GM18909 (cell line): ENCODE measurements around the gene PTGR2.
A peak's percentile ranks its signal among the peaks of the same experiment; 100 is the strongest.
"Not testable (repeated sequence)": the region's sequence is repeated elsewhere in the genome, so short reads cannot be mapped to it uniquely, and the experiment has no call there.

Experiments
- ATAC-seq: cut with Tn5 transposase; IDR thresholded peaks from one replicate; pipeline ENCODE4 v1.9.1; 2021; ENCODE audit warnings: mild to moderate bottlenecking; ENCODE audit not compliant: unreplicated experiment, poor library complexity

The PTGR2 gene

GRCh38 chr14:73879027-73879426 is 27.4 kb downstream of the PTGR2 start:
- no peak for ATAC-seq

GRCh38 chr14:73884438-73885190 is 33.0 kb downstream of the PTGR2 start:
- no peak for ATAC-seq

DNA sequence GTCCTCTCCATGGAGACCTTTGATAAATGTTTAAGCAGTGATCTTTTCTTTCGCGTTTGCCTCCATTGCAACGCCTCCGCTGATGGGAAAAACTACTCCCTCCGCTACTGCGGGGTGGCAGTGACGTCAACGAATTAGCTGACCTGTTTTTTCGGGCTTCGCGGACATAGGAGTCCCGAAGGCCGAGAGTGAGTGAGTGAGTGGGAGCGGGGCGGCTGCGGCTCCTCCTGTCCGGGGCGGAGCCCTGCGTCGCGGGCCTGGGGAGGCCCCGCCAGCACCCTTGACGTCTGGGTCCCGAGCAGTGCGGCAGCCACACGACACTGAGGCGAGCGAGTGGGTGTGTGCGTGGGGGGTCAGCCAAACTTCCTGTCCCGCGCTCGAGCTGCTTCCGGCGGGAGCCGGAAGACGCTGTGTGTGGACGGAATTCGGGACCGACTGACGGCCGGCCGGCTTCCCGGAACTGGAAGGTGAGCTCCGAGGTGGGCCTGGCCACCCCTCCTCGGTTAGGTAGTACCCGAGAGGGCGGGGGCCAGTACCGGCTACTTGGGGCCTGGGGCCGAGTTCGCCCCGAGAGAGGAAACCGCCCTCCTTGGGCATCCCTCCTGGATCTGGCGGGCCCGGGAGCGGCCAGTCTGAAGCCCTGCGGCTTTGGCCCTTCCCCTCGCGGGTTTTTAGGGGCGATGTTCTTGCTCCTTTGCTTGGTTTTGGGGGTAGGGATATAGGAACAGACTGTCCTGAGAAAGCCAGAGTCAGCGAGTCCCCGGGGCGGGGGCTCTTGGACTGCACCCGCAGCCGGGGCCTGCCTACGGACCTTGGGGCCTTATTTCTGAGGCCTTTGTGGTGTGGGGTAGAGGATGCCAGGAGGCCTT is 35.1 kb downstream of the PTGR2 start, which contains the start of gene ZNF410:
Gene ZNF410 (plus strand): TSS at position 411 of the 869 bp plus-strand sequence. CDS start 5,317 bp downstream, outside the sequence.
- ATAC-seq: peak; percentile 97

DNA sequence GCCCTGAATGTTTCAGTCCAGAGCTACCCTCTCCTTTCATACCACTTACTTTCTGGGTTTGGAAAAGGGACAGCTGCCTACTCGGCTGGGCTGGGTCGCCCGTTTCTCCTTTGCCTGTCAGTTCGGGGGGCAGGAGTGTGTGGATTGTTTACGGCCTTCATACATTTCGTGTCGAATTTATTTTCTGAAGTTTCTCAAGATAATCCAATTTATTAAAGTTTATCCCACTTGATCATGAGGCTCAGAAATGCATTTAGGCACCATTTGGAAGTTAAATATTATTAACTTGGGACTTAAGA is 35.6 kb downstream of the PTGR2 start:
- no peak for ATAC-seq

DNA sequence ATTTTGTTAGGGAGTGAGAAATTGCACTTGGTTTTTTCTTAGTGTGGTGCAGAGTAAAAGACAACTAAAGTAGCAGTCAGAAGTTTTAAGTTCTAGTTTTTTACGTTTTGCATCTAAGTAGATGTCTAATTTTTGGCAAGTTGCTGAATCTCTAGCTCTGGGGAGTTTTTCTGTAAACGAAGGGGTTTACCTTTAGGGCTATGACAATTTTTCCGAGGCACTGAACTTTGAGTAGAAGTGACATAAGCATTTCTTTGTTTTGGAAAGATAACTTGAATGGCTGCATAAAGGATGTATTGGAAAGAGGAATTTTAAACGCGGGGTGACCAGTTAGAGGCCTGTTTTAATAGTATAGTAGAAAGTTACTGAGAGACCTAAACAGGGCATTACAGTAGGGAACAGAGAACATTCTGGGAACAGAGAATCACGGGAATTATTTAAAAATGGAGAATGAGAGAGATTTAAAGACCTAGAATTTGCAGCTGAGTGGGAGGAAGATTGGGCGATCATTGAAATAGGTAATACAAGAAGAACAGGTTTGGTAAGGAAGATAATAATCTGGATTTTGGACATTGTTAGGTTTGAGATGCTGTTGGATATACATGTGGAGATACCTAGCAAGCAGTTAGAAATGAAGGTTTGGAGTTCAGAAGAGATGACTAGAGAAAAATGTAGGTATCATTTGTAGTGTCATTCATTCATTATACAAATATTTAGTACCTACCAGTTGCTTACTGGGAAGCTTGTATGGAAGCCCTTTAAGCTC is 36.2 kb downstream of the PTGR2 start:
- no peak for ATAC-seq

DNA sequence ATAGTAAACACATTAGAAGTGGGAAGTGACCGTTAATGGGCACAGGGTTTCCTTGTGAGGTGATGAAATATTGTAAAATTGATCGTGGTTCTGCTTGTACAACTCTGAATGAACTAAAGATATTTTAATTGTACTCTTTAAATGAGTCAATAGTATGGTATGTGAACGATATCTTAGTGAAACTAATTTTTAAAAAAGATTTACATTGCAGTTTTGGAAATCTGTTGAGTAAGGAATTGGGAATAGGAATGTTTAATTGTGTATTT is 36.8 kb downstream of the PTGR2 start:
- no peak for ATAC-seq

DNA sequence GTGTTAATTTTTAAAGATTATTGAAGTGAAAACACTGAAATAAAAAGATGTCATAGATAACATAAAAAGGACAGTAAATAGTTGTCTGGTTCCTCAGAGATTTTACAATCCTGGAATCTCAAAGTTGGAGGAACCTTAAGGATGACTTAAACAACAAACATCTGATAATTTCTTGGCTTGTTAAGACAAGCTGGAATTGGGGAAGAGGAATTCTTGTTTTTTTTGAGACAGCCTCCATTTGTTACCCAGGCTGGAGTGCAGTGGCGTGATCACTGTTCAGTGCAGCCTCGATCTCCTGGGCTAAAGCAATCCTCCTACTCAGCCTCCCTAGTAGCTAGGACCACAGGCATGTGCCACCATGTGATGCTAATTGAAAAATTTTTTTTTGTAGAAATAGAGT is 37.3 kb downstream of the PTGR2 start:
- no peak for ATAC-seq

DNA sequence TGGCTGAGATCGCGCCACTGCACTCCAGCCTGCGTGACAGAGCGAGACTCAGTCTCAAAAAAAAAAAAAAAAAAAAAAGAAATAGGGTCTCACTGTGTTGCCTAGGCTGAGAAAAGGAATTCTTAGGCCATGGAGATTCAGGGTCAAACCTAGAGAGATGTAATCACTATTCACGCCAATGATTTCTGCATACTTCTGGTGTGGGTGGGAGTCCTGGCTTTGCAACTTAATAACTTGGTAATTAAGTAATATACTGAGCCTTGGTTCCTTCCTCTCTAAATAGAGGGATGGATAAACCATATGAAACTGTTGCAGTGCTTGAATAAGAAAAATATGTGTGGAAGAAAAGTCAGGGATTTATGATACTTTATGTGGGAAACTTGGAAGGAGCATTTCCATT is 37.7 kb downstream of the PTGR2 start:
- no peak for ATAC-seq

- ATAC-seq: not testable (repeated sequence)
These were observed 42.6 kb downstream of the PTGR2 start for GRCh38 chr14:73894180-73894687.

- ATAC-seq: no peak
These were observed 44.3 kb downstream of the PTGR2 start for GRCh38 chr14:73895939-73896338.

- no peak for ATAC-seq
These were observed 44.9 kb downstream of the PTGR2 start for GRCh38 chr14:73896521-73896920.

DNA sequence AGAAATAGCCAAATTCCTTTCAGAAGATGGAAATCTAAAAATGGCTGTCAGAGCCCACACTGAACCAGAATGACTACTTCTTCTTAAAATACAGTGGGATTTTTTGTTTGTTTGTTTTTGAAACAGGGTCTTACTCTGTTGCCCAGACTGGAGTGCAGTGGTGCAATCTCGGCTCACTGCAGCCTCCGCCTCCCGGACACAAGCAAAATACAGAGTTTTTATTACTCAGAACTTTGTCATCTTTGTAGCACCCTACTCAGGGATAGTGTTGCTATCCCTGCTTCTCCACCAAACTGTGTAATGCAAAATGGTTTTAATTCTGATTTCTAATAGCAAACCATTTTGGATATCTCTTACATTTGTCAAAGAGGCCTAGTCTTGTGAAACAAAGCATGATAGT is 51.4 kb downstream of the PTGR2 start:
- no peak for ATAC-seq

- ATAC-seq: no peak
These were observed 58.0 kb downstream of the PTGR2 start for GRCh38 chr14:73909681-73910080.

- no peak for ATAC-seq
These were observed 61.6 kb downstream of the PTGR2 start for GRCh38 chr14:73913256-73913655.

GRCh38 chr14:73916324-73916723 is 64.7 kb downstream of the PTGR2 start:
- no peak for ATAC-seq

DNA sequence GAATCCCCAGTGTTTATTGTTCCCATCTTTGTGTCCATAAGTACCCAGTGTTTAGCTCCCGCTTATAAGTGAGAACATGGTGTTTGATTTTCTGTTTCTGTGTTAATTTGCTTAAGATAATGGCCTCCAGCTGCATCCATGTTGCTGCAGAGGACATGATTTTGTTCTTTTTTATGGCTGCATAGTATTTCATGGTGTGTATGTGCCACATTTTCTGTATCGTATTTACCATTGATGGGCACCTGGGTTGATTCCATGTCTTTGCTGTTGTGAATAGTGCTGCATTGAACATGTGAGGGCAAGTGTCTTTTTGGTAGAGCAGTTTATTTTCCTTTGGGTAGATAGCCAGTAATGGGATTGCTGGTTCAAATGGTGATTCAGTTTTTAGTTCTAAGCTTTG is 67.8 kb downstream of the PTGR2 start:
- not testable (repeated sequence) for ATAC-seq

- no peak for ATAC-seq
These were observed 72.7 kb downstream of the PTGR2 start for GRCh38 chr14:73924337-73924736.
